ENCODE data around the gene SLC27A3.

DNA sequence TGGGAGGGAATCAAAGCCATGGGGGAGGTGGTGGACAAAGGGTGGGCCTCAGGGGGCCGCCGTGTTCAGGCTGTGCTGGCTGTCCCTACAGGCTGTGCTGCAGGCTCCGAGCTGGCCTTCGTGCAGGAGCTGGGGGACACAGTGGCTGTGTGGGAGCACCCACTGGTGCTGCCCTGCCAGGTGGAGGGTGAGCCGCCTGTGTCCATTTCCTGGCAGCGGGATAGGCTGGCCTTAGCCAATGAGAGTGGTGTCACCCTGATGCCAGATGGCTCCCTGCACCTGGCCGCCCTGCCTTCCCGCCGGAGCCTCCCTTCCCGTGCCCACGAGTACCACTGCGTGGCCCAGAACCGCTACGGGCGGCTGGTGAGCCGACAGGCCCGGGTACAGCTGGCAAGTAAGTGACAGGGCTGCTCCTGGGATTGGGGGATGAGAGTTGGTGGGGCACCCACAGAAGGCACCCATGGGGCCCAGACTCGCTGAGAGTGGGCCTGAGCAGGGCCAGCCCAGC lies 20.2 kb downstream of the SLC27A3 start:
- TF ChIP-seq, protein P1, sequence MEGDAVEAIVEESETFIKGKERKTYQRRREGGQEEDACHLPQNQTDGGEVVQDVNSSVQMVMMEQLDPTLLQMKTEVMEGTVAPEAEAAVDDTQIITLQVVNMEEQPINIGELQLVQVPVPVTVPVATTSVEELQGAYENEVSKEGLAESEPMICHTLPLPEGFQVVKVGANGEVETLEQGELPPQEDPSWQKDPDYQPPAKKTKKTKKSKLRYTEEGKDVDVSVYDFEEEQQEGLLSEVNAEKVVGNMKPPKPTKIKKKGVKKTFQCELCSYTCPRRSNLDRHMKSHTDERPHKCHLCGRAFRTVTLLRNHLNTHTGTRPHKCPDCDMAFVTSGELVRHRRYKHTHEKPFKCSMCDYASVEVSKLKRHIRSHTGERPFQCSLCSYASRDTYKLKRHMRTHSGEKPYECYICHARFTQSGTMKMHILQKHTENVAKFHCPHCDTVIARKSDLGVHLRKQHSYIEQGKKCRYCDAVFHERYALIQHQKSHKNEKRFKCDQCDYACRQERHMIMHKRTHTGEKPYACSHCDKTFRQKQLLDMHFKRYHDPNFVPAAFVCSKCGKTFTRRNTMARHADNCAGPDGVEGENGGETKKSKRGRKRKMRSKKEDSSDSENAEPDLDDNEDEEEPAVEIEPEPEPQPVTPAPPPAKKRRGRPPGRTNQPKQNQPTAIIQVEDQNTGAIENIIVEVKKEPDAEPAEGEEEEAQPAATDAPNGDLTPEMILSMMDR (IDR thresholded peaks at IDR 0.05): no peak
- no peak for TF ChIP-seq POLR2A (IDR thresholded peaks at IDR 0.05)

All from Peyer's patch (tissue), 4 donors.